Loucy (cell line): Measurements from ENCODE around the gene PPP6R1.

Experiments used
- H2AFZ ChIP-seq: fragments of 200-600 bp; sonication (generic); 2 replicates; pipeline ENCODE4 v1.6.0; 2016; ENCODE audit warnings: antibody characterized with exemption, mild to moderate bottlenecking, low read length, moderate library complexity
- H3F3A ChIP-seq: fragments of 200-600 bp; 2 replicates; pipeline ENCODE4 v1.6.0; 2016; ENCODE audit warnings: antibody characterized with exemption, low read depth, mild to moderate bottlenecking
- H3K27me3 ChIP-seq: fragments of 200-600 bp; sonication (generic); 2 replicates; pipeline ENCODE4 v1.6.1; 2014; ENCODE audit warnings: low read length, mild to moderate bottlenecking; ENCODE audit not compliant: insufficient read depth, poor library complexity, severe bottlenecking
- H3K36me3 ChIP-seq: fragments of 200-600 bp; sonication (generic); 2 replicates; pipeline ENCODE4 v1.6.1; 2016; ENCODE audit warnings: low read length; ENCODE audit not compliant: insufficient read depth
- H3K4me1 ChIP-seq: fragments of 200-600 bp; sonication (generic); 2 replicates; pipeline ENCODE4 v1.5.1; 2014; ENCODE audit warnings: low read length, mild to moderate bottlenecking; ENCODE audit not compliant: insufficient read depth, poor library complexity, severe bottlenecking
- H3K4me2 ChIP-seq: fragments of 200-600 bp; sonication (generic); 2 replicates; pipeline ENCODE4 v1.6.0; 2014; ENCODE audit warnings: antibody characterized with exemption, low read length, low read depth, mild to moderate bottlenecking; ENCODE audit not compliant: poor library complexity, severe bottlenecking
- H3K4me3 ChIP-seq: fragments of 200-600 bp; sonication (generic); 2 replicates; pipeline ENCODE4 v1.5.1; 2014; ENCODE audit warnings: low read length, mild to moderate bottlenecking, mixed read lengths; ENCODE audit not compliant: poor library complexity, severe bottlenecking
- H3K79me2 ChIP-seq: fragments of 200-600 bp; sonication (generic); 2 replicates; pipeline ENCODE4 v1.6.1; 2014; ENCODE audit warnings: low read length; ENCODE audit not compliant: insufficient read depth
- H3K9ac ChIP-seq: fragments of 200-600 bp; sonication (generic); 2 replicates; pipeline ENCODE4 v1.6.0; 2014; ENCODE audit warnings: mild to moderate bottlenecking, low read depth, low read length, moderate library complexity; ENCODE audit not compliant: poor library complexity, severe bottlenecking
- H3K9me2 ChIP-seq: fragments of 200-600 bp; sonication (generic); replicated peaks from 2 replicates; pipeline ENCODE4 v1.6.1; 2016; ENCODE audit warnings: low read depth, low read length, mixed read lengths
- H3K9me3 ChIP-seq: fragments of 200-600 bp; sonication (generic); 2 replicates; pipeline ENCODE4 v1.6.1; 2014; ENCODE audit warnings: mild to moderate bottlenecking, antibody characterized with exemption, low read length, low read depth; ENCODE audit not compliant: insufficient read depth
- H4K20me1 ChIP-seq: fragments of 200-600 bp; sonication (generic); 2 replicates; pipeline ENCODE4 v1.6.0; 2014; ENCODE audit warnings: antibody characterized with exemption, low read length, mild to moderate bottlenecking; ENCODE audit not compliant: insufficient read depth, poor library complexity, severe bottlenecking
- CTCF ChIP-seq: fragments of 200-600 bp; sonication (generic); conservative IDR thresholded peaks from 2 replicates; pipeline ENCODE4 v1.5.1; 2014; ENCODE audit warnings: mild to moderate bottlenecking, antibody characterized with exemption, low read length
- EZH2phosphoT487 ChIP-seq: fragments of 200-600 bp; IDR thresholded peaks from 2 replicates; pipeline ENCODE4 v1.6.1; 2018; ENCODE audit warnings: antibody characterized with exemption, mild to moderate bottlenecking, moderate library complexity, borderline replicate concordance

The PPP6R1 gene

GRCh38 chr19:55216461-55217198 lies 42.2 kb downstream of the PPP6R1 start:
- no peaks in the 10 kb centered on the region for H3K79me2 ChIP-seq
- H3K9me3 ChIP-seq, result no peaks in the 10 kb centered on the region; the same call in 1 of the 2 replicates
- peak overlapping the region; percentile 73 for H3K4me2 ChIP-seq
- H3K4me1 ChIP-seq, result peaks cover 3% of the 10 kb centered on the region
- H3K36me3 ChIP-seq, result no peaks in the 10 kb centered on the region
- H4K20me1 ChIP-seq, result peaks cover 5% of the 10 kb centered on the region
- no peaks in the 10 kb centered on the region for H3K27me3 ChIP-seq
- H3K4me3 ChIP-seq, result peak overlapping the region; percentile 67
- H3K9me2 ChIP-seq, result no peaks in the 10 kb centered on the region
- no peak overlapping the region for H3K9ac ChIP-seq
- no peak for TF ChIP-seq EZH2phosphoT487
- no peak for TF ChIP-seq CTCF
- no peak overlapping the region for H2AFZ ChIP-seq
- no peaks in the 10 kb centered on the region for H3F3A ChIP-seq

GRCh38 chr19:55213547-55213946 lies 45.3 kb downstream of the PPP6R1 start:
- H3K4me1 ChIP-seq, result peaks cover 3% of the 10 kb centered on the region

GRCh38 chr19:55212447-55212846 lies 46.4 kb downstream of the PPP6R1 start:
- Histone ChIP-seq H3K79me2 (no peaks in the 10 kb centered on the region), H3K4me3 (no peak overlapping the region), H3K4me1 (peaks cover 3% of the 10 kb centered on the region), H3K36me3 (no peaks in the 10 kb centered on the region), H3F3A (no peaks in the 10 kb centered on the region), H3K4me2 (no peak overlapping the region), H3K9me3 (no peaks in the 10 kb centered on the region; the same call in 1 of the 2 replicates), H2AFZ (no peak overlapping the region), H4K20me1 (peaks cover 3% of the 10 kb centered on the region), H3K9me2 (no peaks in the 10 kb centered on the region), H3K27me3 (no peaks in the 10 kb centered on the region), H3K9ac (no peak overlapping the region)
- TF ChIP-seq CTCF, result peak; percentile 60
- TF ChIP-seq EZH2phosphoT487, result no peak

More at GRCh38 chr19:55213547-55213946, 45.3 kb downstream of the PPP6R1 start:
- no peak for TF ChIP-seq CTCF
- no peak for TF ChIP-seq EZH2phosphoT487
- Histone ChIP-seq H3K9me2 (no peaks in the 10 kb centered on the region), H3F3A (no peaks in the 10 kb centered on the region), H3K79me2 (no peaks in the 10 kb centered on the region), H2AFZ (no peak overlapping the region), H3K4me3 (no peak overlapping the region), H3K27me3 (no peaks in the 10 kb centered on the region), H3K9me3 (no peaks in the 10 kb centered on the region; the same call in 1 of the 2 replicates), H3K36me3 (no peaks in the 10 kb centered on the region), H4K20me1 (peaks cover 3% of the 10 kb centered on the region), H3K4me2 (no peak overlapping the region), H3K9ac (no peak overlapping the region)
